Measurements from ENCODE around the gene G0S2.

The G0S2 gene

GRCh38 chr1:209723265-209723664 is 48.1 kb downstream of the G0S2 start:
- H3K79me2 ChIP-seq (ENCODE audit: control insufficient read depth, low read length): no peaks in the 10 kb centered on the region
- H3F3A ChIP-seq (ENCODE audit: control insufficient read depth, insufficient read depth): no peaks in the 10 kb centered on the region
- H3K9me3 ChIP-seq (ENCODE audit: control insufficient read depth, insufficient read depth, low read length): no peaks in the 10 kb centered on the region
- no peaks in the 10 kb centered on the region for H3K4me1 ChIP-seq (ENCODE audit: control insufficient read depth, low read length)
- H3K4me3 ChIP-seq (ENCODE audit: low read length): no peak overlapping the region
- no peaks in the 10 kb centered on the region for H3K9me2 ChIP-seq (replicated peaks; ENCODE audit: control insufficient read depth, low read length)
- no peak for TF ChIP-seq CTCF (IDR thresholded peaks at IDR 0.05; ENCODE audit: low read depth, low read length, poor library complexity, severe bottlenecking)
- no peak for TF ChIP-seq EZH2phosphoT487 (IDR thresholded peaks at IDR 0.05; ENCODE audit: borderline replicate concordance, low read length)
- no peaks in the 10 kb centered on the region for H3K36me3 ChIP-seq (ENCODE audit: control insufficient read depth, low read length)
- H3K27me3 ChIP-seq (ENCODE audit: control insufficient read depth, low read length): no peaks in the 10 kb centered on the region
- H4K20me1 ChIP-seq (ENCODE audit: control insufficient read depth, insufficient read depth, low read depth, low read length): no peaks in the 10 kb centered on the region
- H3K27ac ChIP-seq (ENCODE audit: low read depth, low read length): no peak overlapping the region
- no peak overlapping the region for H3K4me2 ChIP-seq (ENCODE audit: low read length)

GRCh38 chr1:209723756-209724693 is 48.8 kb downstream of the G0S2 start:
- Histone ChIP-seq H3K4me1 (ENCODE audit: control insufficient read depth, low read length) (no peaks in the 10 kb centered on the region), H3F3A (ENCODE audit: control insufficient read depth, insufficient read depth) (no peaks in the 10 kb centered on the region), H3K27me3 (ENCODE audit: control insufficient read depth, low read length) (no peaks in the 10 kb centered on the region)

More at GRCh38 chr1:209723756-209724693, 48.8 kb downstream of the G0S2 start:
- Histone ChIP-seq H4K20me1 (ENCODE audit: control insufficient read depth, insufficient read depth, low read depth, low read length) (no peaks in the 10 kb centered on the region), H3K27ac (ENCODE audit: low read depth, low read length) (no peak overlapping the region), H3K36me3 (ENCODE audit: control insufficient read depth, low read length) (no peaks in the 10 kb centered on the region), H3K9me3 (ENCODE audit: control insufficient read depth, insufficient read depth, low read length) (no peaks in the 10 kb centered on the region), H3K79me2 (ENCODE audit: control insufficient read depth, low read length) (no peaks in the 10 kb centered on the region), H3K4me2 (ENCODE audit: low read length) (no peak overlapping the region), H3K9me2 (replicated peaks; ENCODE audit: control insufficient read depth, low read length) (no peaks in the 10 kb centered on the region), H3K4me3 (ENCODE audit: low read length) (no peak overlapping the region)
- TF ChIP-seq CTCF (IDR thresholded peaks at IDR 0.05; ENCODE audit: low read depth, low read length, poor library complexity, severe bottlenecking) (no peak), EZH2phosphoT487 (IDR thresholded peaks at IDR 0.05; ENCODE audit: borderline replicate concordance, low read length) (no peak)
